Vagina (tissue), 2 donors: Measurements from ENCODE around the gene RASSF8.

Source experiments
- CTCF ChIP-seq, 3 experiments: fragments of 450-650 bp in 2 of 3; fragments of 200-600 bp in 1 of 3; sonication (generic) in 1 of 3; IDR thresholded peaks; one replicate each; pipeline ENCODE4 v1.5.1; 2017 to 2019; ENCODE audit warnings: antibody characterized with exemption in 3 of 3, mild to moderate bottlenecking in 2 of 3, moderate library complexity in 2 of 3
- POLR2A ChIP-seq, 2 donors: fragments of 450-650 bp; IDR thresholded peaks; one replicate each; pipeline ENCODE4 v1.6.1; 2017; ENCODE audit warnings: antibody characterized with exemption in 2 of 2, mild to moderate bottlenecking in 2 of 2, moderate library complexity in 2 of 2

GRCh38 chr12:26042645-26043044, 84.2 kb downstream of the RASSF8 start:
- no peak for TF ChIP-seq CTCF (IDR thresholded peaks at IDR 0.05)
- no peak for TF ChIP-seq POLR2A (IDR thresholded peaks at IDR 0.05)
